ENCODE data around the gene KISS1R.

- TF ChIP-seq, protein P1, sequence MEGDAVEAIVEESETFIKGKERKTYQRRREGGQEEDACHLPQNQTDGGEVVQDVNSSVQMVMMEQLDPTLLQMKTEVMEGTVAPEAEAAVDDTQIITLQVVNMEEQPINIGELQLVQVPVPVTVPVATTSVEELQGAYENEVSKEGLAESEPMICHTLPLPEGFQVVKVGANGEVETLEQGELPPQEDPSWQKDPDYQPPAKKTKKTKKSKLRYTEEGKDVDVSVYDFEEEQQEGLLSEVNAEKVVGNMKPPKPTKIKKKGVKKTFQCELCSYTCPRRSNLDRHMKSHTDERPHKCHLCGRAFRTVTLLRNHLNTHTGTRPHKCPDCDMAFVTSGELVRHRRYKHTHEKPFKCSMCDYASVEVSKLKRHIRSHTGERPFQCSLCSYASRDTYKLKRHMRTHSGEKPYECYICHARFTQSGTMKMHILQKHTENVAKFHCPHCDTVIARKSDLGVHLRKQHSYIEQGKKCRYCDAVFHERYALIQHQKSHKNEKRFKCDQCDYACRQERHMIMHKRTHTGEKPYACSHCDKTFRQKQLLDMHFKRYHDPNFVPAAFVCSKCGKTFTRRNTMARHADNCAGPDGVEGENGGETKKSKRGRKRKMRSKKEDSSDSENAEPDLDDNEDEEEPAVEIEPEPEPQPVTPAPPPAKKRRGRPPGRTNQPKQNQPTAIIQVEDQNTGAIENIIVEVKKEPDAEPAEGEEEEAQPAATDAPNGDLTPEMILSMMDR (IDR thresholded peaks at IDR 0.05) = no peak
- TF ChIP-seq POLR2A (IDR thresholded peaks at IDR 0.05) = no peak
Measured at GRCh38 chr19:868458-869244, 48.5 kb upstream of the KISS1R start.
